GM12865 (cell line): ENCODE measurements around the gene RDH16.

ENCODE experiments used
- DNase-seq: peaks from one replicate; pipeline ENCODE4 v3.0.0; 2010; ENCODE audit warnings: low read depth
- H3K4me3 ChIP-seq: 2 replicates; pipeline ENCODE4 v1.5.1; 2011; ENCODE audit warnings: mild to moderate bottlenecking, low read depth, low read length, control low read depth
- CTCF ChIP-seq: IDR thresholded peaks from 2 replicates; pipeline ENCODE4 v1.5.1; 2011; ENCODE audit warnings: low read length, control low read depth, low read depth, inconsistent platforms; ENCODE audit not compliant: insufficient read depth; ENCODE audit errors: missing control alignments

RDH16 gene

DNA sequence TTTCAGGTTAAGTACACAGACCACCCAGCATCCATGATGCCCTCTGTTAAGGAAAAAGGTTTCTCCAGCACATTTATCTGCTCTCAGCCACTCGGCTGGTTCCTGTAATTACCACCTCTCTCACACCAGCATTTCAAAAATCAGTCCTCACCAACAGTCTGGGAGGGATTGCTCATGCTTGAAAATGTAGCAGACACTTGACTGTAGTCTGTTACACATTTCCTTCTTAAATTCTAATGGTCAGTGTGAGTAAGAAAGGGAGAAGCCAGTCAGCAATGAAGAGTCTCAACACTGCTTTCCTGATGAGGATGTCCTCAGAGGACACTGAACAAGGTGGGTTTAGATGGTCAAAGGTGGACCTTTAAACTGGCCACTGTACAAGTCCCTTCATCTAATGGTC lies 43.0 kb upstream of the RDH16 start:
- no peak for DNase-seq
- no peak for TF ChIP-seq CTCF

GRCh38 chr12:56999456-56999855 lies 42.0 kb upstream of the RDH16 start:
- no peak for TF ChIP-seq CTCF
- no peak overlapping the region for H3K4me3 ChIP-seq
- no peak for DNase-seq

More for the DNA sequence above, 43.0 kb upstream of the RDH16 start:
- no peak overlapping the region for H3K4me3 ChIP-seq

GRCh38 chr12:56998981-56999380 lies 41.6 kb upstream of the RDH16 start:
- peak; percentile 81 for DNase-seq
- no peak overlapping the region for H3K4me3 ChIP-seq
- TF ChIP-seq CTCF: no peak

DNA sequence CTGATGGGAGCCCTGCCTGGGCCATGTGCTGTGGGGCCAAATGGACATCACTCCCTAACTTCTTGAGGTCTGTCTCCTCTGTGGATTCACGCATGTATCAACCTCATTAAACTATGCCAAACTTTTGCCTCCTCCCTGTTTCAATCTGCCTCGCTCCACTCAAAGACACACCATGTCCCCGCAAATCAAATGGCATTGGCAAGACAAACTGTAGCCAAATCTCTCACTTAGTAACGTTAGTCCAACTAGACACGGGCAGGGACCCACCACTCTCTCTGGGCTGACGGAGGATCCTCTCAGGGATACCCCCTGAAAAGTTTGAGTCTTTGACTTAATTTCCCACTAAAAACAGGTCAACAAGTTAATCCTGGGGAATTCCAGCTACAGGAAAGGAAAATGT lies 40.9 kb upstream of the RDH16 start:
- DNase-seq: no peak
- no peak for TF ChIP-seq CTCF
- H3K4me3 ChIP-seq: no peak overlapping the region

DNA sequence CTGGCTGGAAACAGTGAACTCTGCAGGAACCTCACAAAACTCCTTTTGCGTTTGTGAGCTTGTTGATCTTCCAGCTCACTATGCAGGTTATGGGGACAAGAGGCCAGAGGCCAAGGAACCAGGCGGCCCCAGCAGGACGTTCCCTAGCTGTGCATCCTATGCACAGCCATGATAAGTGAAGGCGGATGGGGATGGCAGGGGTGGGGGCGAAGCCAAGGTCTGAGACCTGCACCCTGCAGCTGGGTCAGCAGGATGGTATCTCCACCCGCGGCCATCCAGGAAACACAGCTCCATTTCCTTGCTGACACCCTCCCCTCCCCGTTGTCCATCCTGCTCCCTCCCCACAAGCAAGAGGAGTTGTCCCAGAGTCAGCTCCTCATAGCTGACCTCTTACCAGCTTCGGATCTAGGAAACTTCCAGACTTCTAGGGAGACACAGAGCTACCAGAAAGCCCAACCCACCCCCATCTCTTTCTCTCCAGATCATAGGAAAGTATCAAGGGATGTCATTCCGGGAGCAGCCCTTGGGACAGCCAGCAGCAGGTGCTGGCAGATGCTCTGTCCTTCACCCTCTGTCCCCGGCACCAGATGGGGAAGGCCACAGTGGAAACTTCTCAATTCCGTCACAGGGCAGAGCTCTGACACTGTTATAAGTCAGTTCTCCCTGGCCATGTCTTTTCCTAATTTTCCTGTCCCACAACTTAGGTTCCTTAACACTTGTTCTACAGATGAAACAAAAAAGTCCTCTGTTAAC lies 39.6 kb upstream of the RDH16 start:
- TF ChIP-seq CTCF: no peak
- no peak overlapping the region for H3K4me3 ChIP-seq
- no peak for DNase-seq

DNA sequence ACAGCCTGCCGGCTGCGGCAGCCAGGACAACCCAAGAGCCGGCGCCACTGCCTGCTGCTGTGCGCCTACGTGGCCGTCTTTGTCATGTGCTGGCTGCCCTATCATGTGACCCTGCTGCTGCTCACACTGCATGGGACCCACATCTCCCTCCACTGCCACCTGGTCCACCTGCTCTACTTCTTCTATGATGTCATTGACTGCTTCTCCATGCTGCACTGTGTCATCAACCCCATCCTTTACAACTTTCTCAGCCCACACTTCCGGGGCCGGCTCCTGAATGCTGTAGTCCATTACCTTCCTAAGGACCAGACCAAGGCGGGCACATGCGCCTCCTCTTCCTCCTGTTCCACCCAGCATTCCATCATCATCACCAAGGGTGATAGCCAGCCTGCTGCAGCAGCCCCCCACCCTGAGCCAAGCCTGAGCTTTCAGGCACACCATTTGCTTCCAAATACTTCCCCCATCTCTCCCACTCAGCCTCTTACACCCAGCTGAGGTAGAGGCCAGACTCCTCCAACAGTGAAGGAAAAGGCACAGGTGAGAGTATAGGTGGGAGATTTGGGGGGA lies 38.6 kb upstream of the RDH16 start:
- DNase-seq: no peak
- no peak overlapping the region for H3K4me3 ChIP-seq
- no peak for TF ChIP-seq CTCF
